NCI-H128 (cell line): ENCODE measurements around the gene C2orf74.

Experiments
- DNase-seq: peaks from one replicate; lab custom pipeline; 2025; ENCODE audit not compliant: unreplicated experiment; lab: John Stamatoyannopoulos, UW

C2orf74 gene

GRCh38 chr2:61210332-61210981 is 48.5 kb downstream of the C2orf74 start:
- DNase-seq = no peak

GRCh38 chr2:61214171-61214570 is 52.2 kb downstream of the C2orf74 start:
- no peak for DNase-seq
